DND-41 (cell line): ENCODE results near the gene NKD1.

Experiments used
- ATAC-seq: fragments of 200-7000 bp; cut with Tn5 transposase; 3 replicates; pipeline ENCODE4 v1.9.1; 2021; ENCODE audit warnings: low read depth; ENCODE audit not compliant: insufficient read depth
- DNase-seq: peaks from one replicate; pipeline ENCODE4 v3.0.0-alpha.2; 2020
- H2AFZ ChIP-seq: 2 replicates; pipeline ENCODE4 v1.6.0; 2012; ENCODE audit warnings: low read depth, low read length
- H3K27ac ChIP-seq: 2 replicates; pipeline ENCODE4 v1.5.1; 2012; ENCODE audit warnings: low read length, inconsistent platforms
- H3K27me3 ChIP-seq: fragments of 200-600 bp; sonication (generic); 2 replicates; pipeline ENCODE4 v1.6.0; 2012; ENCODE audit warnings: low read length, mild to moderate bottlenecking, inconsistent platforms; ENCODE audit not compliant: insufficient read depth, poor library complexity
- H3K36me3 ChIP-seq: 2 replicates; pipeline ENCODE4 v1.5.1; 2012; ENCODE audit warnings: low read length, inconsistent platforms; ENCODE audit not compliant: insufficient read depth
- H3K4me1 ChIP-seq: 2 replicates; pipeline ENCODE4 v1.5.1; 2012; ENCODE audit warnings: mild to moderate bottlenecking, low read length; ENCODE audit not compliant: insufficient read depth
- H3K4me2 ChIP-seq: 2 replicates; pipeline ENCODE4 v1.6.0; 2012; ENCODE audit warnings: mild to moderate bottlenecking, moderate library complexity, low read length, inconsistent platforms; ENCODE audit not compliant: insufficient read depth
- H3K4me3 ChIP-seq, 2 experiments: fragments of 200-600 bp in 1 of 2; shearing (Covaris generic) in 1 of 2; 2 replicates each; pipeline ENCODE4 v1.5.1; 2012 to 2016; ENCODE audit warnings: inconsistent platforms in 2 of 2, low read length in 2 of 2, mild to moderate bottlenecking in 2 of 2, low read depth in 1 of 2, moderate library complexity in 1 of 2
- H3K79me2 ChIP-seq: 2 replicates; pipeline ENCODE4 v1.6.0; 2012; ENCODE audit warnings: low read length, inconsistent platforms; ENCODE audit not compliant: insufficient read depth
- H3K9ac ChIP-seq: 2 replicates; pipeline ENCODE4 v1.6.0; 2012; ENCODE audit warnings: low read depth, mild to moderate bottlenecking, inconsistent platforms, low read length, moderate library complexity
- H3K9me3 ChIP-seq: 2 replicates; pipeline ENCODE4 v1.5.1; 2012; ENCODE audit warnings: low read length, moderate library complexity, mild to moderate bottlenecking, inconsistent platforms; ENCODE audit not compliant: insufficient read depth, severe bottlenecking
- H4K20me1 ChIP-seq: 2 replicates; pipeline ENCODE4 v1.6.0; 2012; ENCODE audit warnings: low read length; ENCODE audit not compliant: insufficient read depth
- EZH2 ChIP-seq: IDR thresholded peaks from 3 replicates; pipeline ENCODE4 v1.6.1; 2012; ENCODE audit warnings: borderline replicate concordance, low read depth, mild to moderate bottlenecking, moderate library complexity, low read length, inconsistent platforms; ENCODE audit not compliant: severe bottlenecking
- TF ChIP-seq, protein P1 (sequence below): IDR thresholded peaks from 2 replicates; pipeline ENCODE4 v1.5.1; 2012; ENCODE audit warnings: borderline replicate concordance, low read length, moderate library complexity, mild to moderate bottlenecking; ENCODE audit not compliant: poor library complexity, severe bottlenecking; ENCODE audit errors: extremely low read depth

The NKD1 gene

DNA sequence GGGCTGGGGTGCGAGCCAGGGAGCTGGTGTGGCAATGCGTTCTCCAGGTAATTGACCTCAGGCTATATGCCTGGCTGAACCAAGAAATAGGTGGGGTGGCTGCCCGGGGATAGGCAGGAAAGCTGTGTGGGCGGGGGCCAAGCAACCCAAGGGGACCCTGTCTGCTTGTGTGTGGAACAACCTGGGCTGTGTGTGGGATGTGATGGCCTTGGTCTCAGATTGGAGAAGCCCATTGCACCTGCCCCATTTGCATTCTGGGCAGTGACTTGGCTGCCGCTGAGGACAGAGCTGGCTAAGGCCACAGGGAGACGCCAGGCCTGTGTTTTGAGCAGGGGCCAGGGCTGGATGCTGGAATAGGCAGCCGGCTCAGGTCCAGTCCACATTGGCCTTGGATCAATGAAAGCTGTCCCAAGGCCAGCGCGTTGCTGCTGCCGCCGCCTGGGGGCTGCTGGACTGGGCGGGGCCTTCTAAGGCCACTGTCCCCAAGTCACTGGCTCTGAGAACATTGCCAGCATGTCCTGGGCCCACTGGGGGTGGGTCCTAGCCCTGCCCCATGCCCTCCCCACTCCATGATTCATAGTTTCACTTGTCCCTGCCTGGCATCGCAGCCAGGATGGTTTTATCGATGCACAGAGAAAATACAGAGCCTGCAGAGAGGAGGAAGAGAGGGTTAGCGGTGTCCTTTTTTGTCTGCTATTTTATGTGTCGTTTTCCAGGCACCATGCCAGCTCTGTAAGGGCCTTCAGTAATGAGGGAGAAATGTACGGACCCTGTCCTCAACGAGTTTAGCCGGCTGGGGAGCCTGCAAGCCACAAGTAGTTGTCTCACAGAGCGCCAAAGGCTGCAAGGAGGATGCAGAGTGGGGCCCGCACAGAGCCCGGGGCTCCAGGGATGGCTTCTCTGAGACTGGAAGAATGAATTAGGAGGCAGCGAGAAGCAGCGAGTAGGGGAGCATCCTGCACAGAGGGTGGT is 43.9 kb downstream of the NKD1 start:
- no peak for TF ChIP-seq EZH2
- TF ChIP-seq, protein P1, sequence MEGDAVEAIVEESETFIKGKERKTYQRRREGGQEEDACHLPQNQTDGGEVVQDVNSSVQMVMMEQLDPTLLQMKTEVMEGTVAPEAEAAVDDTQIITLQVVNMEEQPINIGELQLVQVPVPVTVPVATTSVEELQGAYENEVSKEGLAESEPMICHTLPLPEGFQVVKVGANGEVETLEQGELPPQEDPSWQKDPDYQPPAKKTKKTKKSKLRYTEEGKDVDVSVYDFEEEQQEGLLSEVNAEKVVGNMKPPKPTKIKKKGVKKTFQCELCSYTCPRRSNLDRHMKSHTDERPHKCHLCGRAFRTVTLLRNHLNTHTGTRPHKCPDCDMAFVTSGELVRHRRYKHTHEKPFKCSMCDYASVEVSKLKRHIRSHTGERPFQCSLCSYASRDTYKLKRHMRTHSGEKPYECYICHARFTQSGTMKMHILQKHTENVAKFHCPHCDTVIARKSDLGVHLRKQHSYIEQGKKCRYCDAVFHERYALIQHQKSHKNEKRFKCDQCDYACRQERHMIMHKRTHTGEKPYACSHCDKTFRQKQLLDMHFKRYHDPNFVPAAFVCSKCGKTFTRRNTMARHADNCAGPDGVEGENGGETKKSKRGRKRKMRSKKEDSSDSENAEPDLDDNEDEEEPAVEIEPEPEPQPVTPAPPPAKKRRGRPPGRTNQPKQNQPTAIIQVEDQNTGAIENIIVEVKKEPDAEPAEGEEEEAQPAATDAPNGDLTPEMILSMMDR: no peak
- Histone ChIP-seq H3K4me2 (no peak overlapping the region), H2AFZ (no peak overlapping the region), H3K27ac (no peak overlapping the region), H3K9me3 (no peaks in the 10 kb centered on the region), H3K4me3 (no peak overlapping the region), H3K36me3 (no peaks in the 10 kb centered on the region), H3K4me1 (no peaks in the 10 kb centered on the region), H3K79me2 (no peaks in the 10 kb centered on the region), H4K20me1 (no peaks in the 10 kb centered on the region), H3K9ac (no peak overlapping the region), H3K27me3 (peaks cover 2% of the 10 kb centered on the region)
- DNase-seq (no peak), ATAC-seq (no peak)

DNA sequence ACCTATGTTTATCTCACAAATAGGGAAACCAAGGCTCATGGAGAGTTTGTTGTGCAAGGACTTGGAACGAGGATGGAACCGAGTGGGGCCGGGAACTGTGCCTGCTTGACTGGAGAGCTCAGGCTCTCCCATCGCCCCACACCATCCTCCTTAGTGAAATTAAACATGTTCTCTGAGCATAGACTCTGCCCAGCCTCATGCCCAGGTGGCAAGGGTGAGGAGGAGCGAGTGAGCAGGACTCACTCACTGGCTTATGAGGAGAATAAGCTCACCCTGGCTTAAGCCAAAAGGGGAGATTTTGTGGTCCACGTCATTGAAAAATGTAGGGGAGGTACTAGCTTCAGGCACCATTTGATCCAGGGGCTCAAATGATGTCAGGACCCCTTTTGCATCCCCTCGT is 44.8 kb downstream of the NKD1 start:
- H3K36me3 ChIP-seq: no peaks in the 10 kb centered on the region
- no peak overlapping the region for H3K4me3 ChIP-seq
- no peaks in the 10 kb centered on the region for H3K79me2 ChIP-seq
- H3K4me1 ChIP-seq: no peaks in the 10 kb centered on the region
- H3K4me2 ChIP-seq: no peak overlapping the region
- no peak overlapping the region for H2AFZ ChIP-seq
- H3K9me3 ChIP-seq: no peaks in the 10 kb centered on the region
- H3K9ac ChIP-seq: no peak overlapping the region
- no peaks in the 10 kb centered on the region for H4K20me1 ChIP-seq
- no peak overlapping the region for H3K27ac ChIP-seq
- H3K27me3 ChIP-seq: peaks cover 2% of the 10 kb centered on the region
- DNase-seq: no peak
- TF ChIP-seq, protein P1: no peak
- no peak for TF ChIP-seq EZH2
- ATAC-seq: no peak

DNA sequence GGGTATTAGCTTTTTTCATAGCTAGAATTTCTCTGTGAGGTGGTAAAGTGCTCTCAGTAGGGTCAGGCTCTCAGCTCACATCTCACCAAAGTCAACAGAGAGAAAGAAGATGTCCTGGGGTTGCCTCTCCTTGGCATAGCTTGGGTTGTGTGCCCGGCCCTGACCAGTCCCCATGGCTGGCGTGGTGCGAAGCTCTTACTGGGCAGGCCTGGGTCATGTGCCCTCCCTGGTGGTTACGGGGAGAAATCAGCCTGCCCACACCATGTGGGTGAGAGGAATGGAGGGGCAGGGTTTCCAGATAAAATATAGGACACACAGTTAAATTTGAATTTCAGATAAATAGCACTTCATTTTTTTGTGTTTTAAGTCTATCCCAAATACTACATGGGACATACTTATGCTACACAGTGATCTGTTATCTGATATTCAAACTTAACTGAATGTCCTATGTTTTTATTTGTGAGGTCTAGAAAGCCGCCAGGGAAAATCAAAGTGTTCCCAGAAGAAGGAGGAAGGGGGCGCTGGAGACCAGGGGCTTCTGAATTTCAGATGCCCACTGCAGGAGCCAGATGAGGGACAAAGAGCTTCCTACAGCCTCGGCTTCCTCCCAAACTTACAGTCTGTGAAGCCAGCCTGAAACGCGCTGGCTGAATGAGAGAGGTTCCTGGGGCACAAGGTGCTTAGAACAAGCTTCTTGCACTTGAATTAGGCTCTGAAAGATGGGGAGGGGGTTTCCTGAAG is 45.4 kb downstream of the NKD1 start:
- H3K4me1 ChIP-seq: no peaks in the 10 kb centered on the region
- no peak overlapping the region for H3K4me2 ChIP-seq
- no peaks in the 10 kb centered on the region for H3K9me3 ChIP-seq
- peaks cover 2% of the 10 kb centered on the region for H3K27me3 ChIP-seq
- ATAC-seq (no peak), DNase-seq (no peak)
- TF ChIP-seq, protein P1: peak; percentile 3
- TF ChIP-seq EZH2: no peak
- H3K9ac ChIP-seq: no peak overlapping the region
- no peaks in the 10 kb centered on the region for H4K20me1 ChIP-seq
- H3K79me2 ChIP-seq: no peaks in the 10 kb centered on the region
- H3K4me3 ChIP-seq: no peak overlapping the region
- H2AFZ ChIP-seq: no peak overlapping the region
- H3K27ac ChIP-seq: no peak overlapping the region
- no peaks in the 10 kb centered on the region for H3K36me3 ChIP-seq
